IMR-90 (cell line): ENCODE measurements around the gene INPPL1. TPM values are rescaled to one million over a fixed set of nuclear protein-coding genes. Genes with fewer than 3 reads are reported as not detected.

Experiments used
- ATAC-seq: fragments of 200-7000 bp; cut with Tn5 transposase; 2 replicates; pipeline ENCODE4 v1.9.1; 2020; ENCODE audit warnings: low read depth, mild to moderate bottlenecking, moderate library complexity
- BruUV-seq: library from RNA; stranded (reverse); fragments of 400-500 nt; replicated peaks from 2 replicates; lab custom pipeline; 2021; lab: Mats Ljungman, UMichigan
- CTCF ChIA-PET: fragments of 300-600 bp; formaldehyde crosslinking; extraction: SDS; loops from one replicate; lab custom pipeline; 2021; ENCODE audit warnings: antibody characterized with exemption; lab: Yijun Ruan, JAX
- POLR2A ChIA-PET: fragments of 300-600 bp; sonication (Branson Sonifier 250); formaldehyde crosslinking; loops from one replicate; lab custom pipeline; 2022; ENCODE audit warnings: antibody characterized with exemption; ENCODE audit not compliant: unreplicated experiment; lab: Charles Lee
- DNase-seq: peaks from one replicate; pipeline ENCODE4 v3.0.0; 2013
- H2AFZ ChIP-seq: replicated peaks from 2 replicates; pipeline ENCODE3; 2013; ENCODE audit warnings: low read length, mild to moderate bottlenecking; ENCODE audit not compliant: poor library complexity
- H2AK5ac ChIP-seq: 2 replicates; pipeline ENCODE4 v1.6.1; 2013; ENCODE audit warnings: low read depth, low read length, inconsistent platforms
- H2AK9ac ChIP-seq: replicated peaks from 2 replicates; pipeline ENCODE3; 2013; ENCODE audit warnings: mild to moderate bottlenecking, low read depth, low read length, moderate library complexity; ENCODE audit not compliant: poor library complexity
- H2BK120ac ChIP-seq: 2 replicates; pipeline ENCODE4 v1.6.1; 2013; ENCODE audit warnings: low read depth, low read length, inconsistent platforms
- H2BK15ac ChIP-seq: 3 replicates; pipeline ENCODE4 v1.6.1; 2013; ENCODE audit warnings: low read depth, low read length, inconsistent platforms
- H2BK20ac ChIP-seq: 2 replicates; pipeline ENCODE4 v1.6.1; 2013; ENCODE audit warnings: low read depth, mild to moderate bottlenecking, inconsistent platforms, low read length, moderate library complexity
- H2BK5ac ChIP-seq: 2 replicates; pipeline ENCODE4 v1.6.1; 2013; ENCODE audit warnings: mild to moderate bottlenecking, low read depth, low read length, inconsistent platforms; ENCODE audit not compliant: poor library complexity, severe bottlenecking
- H3K14ac ChIP-seq: replicated peaks from 2 replicates; pipeline ENCODE4 v1.6.1; 2013; ENCODE audit warnings: low read depth, low read length, inconsistent platforms
- H3K18ac ChIP-seq: 2 replicates; pipeline ENCODE4 v1.6.1; 2013; ENCODE audit warnings: low read depth, low read length, control low read depth
- H3K23ac ChIP-seq: 2 replicates; pipeline ENCODE4 v1.6.1; 2013; ENCODE audit warnings: low read depth, low read length, inconsistent platforms
- H3K27ac ChIP-seq: 2 replicates; pipeline ENCODE4 v1.5.1; 2013; ENCODE audit warnings: mild to moderate bottlenecking, control low read depth, low read length; ENCODE audit not compliant: insufficient read depth
- H3K27me3 ChIP-seq: 2 replicates; pipeline ENCODE4 v1.6.1; 2013; ENCODE audit warnings: low read length; ENCODE audit not compliant: control insufficient read depth, insufficient read depth
- H3K36me3 ChIP-seq: 2 replicates; pipeline ENCODE4 v1.6.1; 2013; ENCODE audit warnings: low read length, mixed read lengths; ENCODE audit not compliant: control insufficient read depth, insufficient read depth
- H3K4ac ChIP-seq: 2 replicates; pipeline ENCODE4 v1.6.1; 2013; ENCODE audit warnings: low read depth, low read length, inconsistent platforms
- H3K4me1 ChIP-seq: 2 replicates; pipeline ENCODE4 v1.6.1; 2013; ENCODE audit warnings: low read length, mixed read lengths; ENCODE audit not compliant: control insufficient read depth, insufficient read depth
- H3K4me2 ChIP-seq: 2 replicates; pipeline ENCODE4 v1.6.1; 2013; ENCODE audit warnings: low read depth, mild to moderate bottlenecking, control low read depth, low read length, moderate library complexity
- H3K4me3 ChIP-seq: 2 replicates; pipeline ENCODE4 v1.5.1; 2013; ENCODE audit warnings: low read depth, mild to moderate bottlenecking, control low read depth, low read length, moderate library complexity; ENCODE audit not compliant: insufficient read depth
- H3K56ac ChIP-seq: 2 replicates; pipeline ENCODE4 v1.6.1; 2013; ENCODE audit warnings: low read length, inconsistent platforms; ENCODE audit not compliant: insufficient read depth; ENCODE audit errors: extremely low read depth
- H3K79me1 ChIP-seq, 2 experiments: 2 replicates each; pipeline ENCODE4 v1.6.1; 2013; ENCODE audit warnings: low read length in 2 of 2, inconsistent platforms in 1 of 2, low read depth in 1 of 2
- H3K9ac ChIP-seq: 2 replicates; pipeline ENCODE4 v1.6.1; 2013; ENCODE audit warnings: low read depth, low read length, control low read depth
- H3K9me1 ChIP-seq: 2 replicates; pipeline ENCODE4 v1.6.1; 2013; ENCODE audit warnings: low read length, inconsistent platforms; ENCODE audit not compliant: insufficient read depth
- H3K9me3 ChIP-seq: 2 replicates; pipeline ENCODE4 v1.6.1; 2013; ENCODE audit warnings: low read length; ENCODE audit not compliant: control insufficient read depth, insufficient read depth
- H4K20me1 ChIP-seq: 2 replicates; pipeline ENCODE4 v1.6.1; 2013; ENCODE audit warnings: low read length, inconsistent platforms; ENCODE audit not compliant: insufficient read depth
- H4K5ac ChIP-seq: 2 replicates; pipeline ENCODE4 v1.6.1; 2013; ENCODE audit warnings: mild to moderate bottlenecking, low read depth, low read length, control low read depth
- H4K8ac ChIP-seq, 2 experiments: 2 replicates each; pipeline ENCODE4 v1.6.1; 2013; ENCODE audit warnings: low read depth in 2 of 2, low read length in 2 of 2, control low read depth in 1 of 2, inconsistent platforms in 1 of 2
- H4K91ac ChIP-seq: 2 replicates; pipeline ENCODE4 v1.6.1; 2013; ENCODE audit warnings: low read depth, low read length, inconsistent platforms; ENCODE audit not compliant: insufficient read depth
- CEBPB ChIP-seq: IDR thresholded peaks from 2 replicates; pipeline ENCODE4 v1.6.1; 2012; ENCODE audit warnings: low read depth, low read length, improper control_type of control experiment
- NFE2L2 ChIP-seq: fragments of 150-350 bp; IDR thresholded peaks from 2 replicates; pipeline ENCODE4 v1.6.1; 2016; ENCODE audit warnings: low read depth, mild to moderate bottlenecking, low read length
- WGBS, 2 experiments: methylation state at CpG; one replicate each; pipeline versions ENCODE4 v1.1.5 to v1.1.7; 2013; ENCODE audit warnings: missing lambda C conversion rate in 2 of 2; ENCODE audit not compliant: insufficient read length in 1 of 2; ENCODE audit errors: extremely low coverage in 2 of 2; 5-methylcytosine and 5-hydroxymethylcytosine counted together
- dilution Hi-C: fragments of 300-500 bp; cut with HindIII; formaldehyde crosslinking; loops from one replicate; pipeline ENCODE4 v1.14.3; 2018; ENCODE audit warnings: low sequenced_read_pairs; ENCODE audit not compliant: unreplicated experiment
- in situ Hi-C: fragments of 300-500 bp; cut with MboI; formaldehyde crosslinking; loops from 3 replicates; pipeline ENCODE4 v1.14.3; 2019; ENCODE audit warnings: low sequenced_read_pairs, inconsistent platforms, mixed read lengths
- intact Hi-C: fragments of 100-400 bp; cut with micrococcal nuclease; formaldehyde crosslinking; loops from 2 replicates; pipeline ENCODE4 v1.10.0; 2022
- polyA plus RNA-seq, 3 experiments: library from polyadenylated mRNA; depleted of rRNA; stranded (reverse); fragments of >200 nt; gene quantifications; 2 replicates each; pipeline ENCODE4 v1.2.3, GENCODE V29; 2012; ENCODE audit warnings: low replicate concordance in 1 of 3
- total RNA-seq: library from RNA; depleted of rRNA; stranded (reverse); fragments of >200 nt; gene quantifications from 2 replicates; pipeline ENCODE4 v1.2.3, GENCODE V29; 2012

Gene INPPL1
- total and polyA plus RNA-seq, 2 of the 4 experiments (the other 2 are of a cell fraction) = 27.4 to 105 TPM

- Histone ChIP-seq H3K9ac (no peak overlapping the region), H2BK20ac (no peak overlapping the region), H3K4ac (no peak overlapping the region), H4K20me1 (peaks cover 76% of the 10 kb centered on the region), H4K5ac (no peak overlapping the region), H3K9me3 (no peaks in the 10 kb centered on the region), H3K9me1 (peaks cover 3% of the 10 kb centered on the region; the same call in 1 of the 2 replicates), H3K23ac (no peak overlapping the region), H3K18ac (no peak overlapping the region), H2BK120ac (no peak overlapping the region), H3K56ac (no peak overlapping the region), H2AFZ (no peak overlapping the region), H3K4me3 (no peak overlapping the region), H2AK9ac (no peak overlapping the region), H3K27ac (no peak overlapping the region), H2AK5ac (no peak overlapping the region), H3K79me1 (peaks cover 32 to 93% of the 10 kb centered on the region in 2 experiments), H3K4me2 (no peak overlapping the region), H2BK15ac (no peak overlapping the region), H2BK5ac (no peak overlapping the region), H3K14ac (no peak overlapping the region), H4K8ac (no peak overlapping the region), H3K36me3 (peaks cover 70% of the 10 kb centered on the region), H3K27me3 (no peaks in the 10 kb centered on the region), H4K91ac (no peak overlapping the region), H3K4me1 (peaks cover 4% of the 10 kb centered on the region; the same call in 1 of the 2 replicates)
- intact Hi-C loops (no loop called here), dilution Hi-C loops (no loop called here), in situ Hi-C loops (no loop called here)
- TF ChIP-seq NFE2L2 (no peak), CEBPB (no peak)
- ATAC-seq (no peak), DNase-seq (no peak)
- BruUV-seq = no TSS peak
- POLR2A ChIA-PET = no interaction called here
- no CpG with 5 or more reads among the region's 7 CpGs for WGBS, 2 experiments
- CTCF ChIA-PET = no interaction called here
Observed at GRCh38 chr11:72228844-72229231, 4.3 kb downstream of the INPPL1 start.
